Parathyroid adenoma (tissue), 2 donors: ENCODE results near the gene DNAH9.

Experiments used
- H2AFZ ChIP-seq: fragments of 300-600 bp; sonication (generic); one replicate; pipeline ENCODE4 v1.7.0; 2017; ENCODE audit warnings: antibody characterized with exemption, mild to moderate bottlenecking
- H3K27ac ChIP-seq: fragments of 300-600 bp; sonication (generic); one replicate; pipeline ENCODE4 v1.7.0; 2017
- H3K27me3 ChIP-seq: fragments of 300-600 bp; sonication (generic); one replicate; pipeline ENCODE4 v1.7.0; 2017; ENCODE audit warnings: low read length; ENCODE audit not compliant: control insufficient read depth, insufficient read depth
- H3K36me3 ChIP-seq: fragments of 300-600 bp; sonication (generic); one replicate; pipeline ENCODE4 v1.7.0; 2017; ENCODE audit warnings: low read length; ENCODE audit not compliant: control insufficient read depth, insufficient read depth
- H3K4me1 ChIP-seq: fragments of 300-600 bp; sonication (generic); one replicate; pipeline ENCODE4 v1.7.0; 2017; ENCODE audit warnings: control low read depth
- H3K4me2 ChIP-seq: fragments of 300-600 bp; sonication (generic); one replicate; pipeline ENCODE4 v1.7.0; 2017; ENCODE audit warnings: low read length
- H3K4me3 ChIP-seq: fragments of 300-600 bp; sonication (generic); one replicate; pipeline ENCODE4 v1.7.0; 2017; ENCODE audit warnings: low read depth, low read length
- H3K79me2 ChIP-seq: fragments of 300-600 bp; sonication (generic); one replicate; pipeline ENCODE4 v1.7.0; 2017; ENCODE audit warnings: control low read depth
- H3K9ac ChIP-seq: fragments of 300-600 bp; sonication (generic); one replicate; pipeline ENCODE4 v1.7.0; 2017; ENCODE audit warnings: mild to moderate bottlenecking
- H3K9me3 ChIP-seq: fragments of 300-600 bp; sonication (generic); one replicate; pipeline ENCODE4 v1.7.0; 2017; ENCODE audit warnings: low read length; ENCODE audit not compliant: control insufficient read depth
- CTCF ChIP-seq: fragments of 300-600 bp; sonication (generic); IDR thresholded peaks from one replicate; pipeline ENCODE4 v1.7.0; 2017; ENCODE audit warnings: antibody characterized with exemption, mild to moderate bottlenecking
- donor health status: primary hyperparathyroidism.

DNAH9 gene

DNA sequence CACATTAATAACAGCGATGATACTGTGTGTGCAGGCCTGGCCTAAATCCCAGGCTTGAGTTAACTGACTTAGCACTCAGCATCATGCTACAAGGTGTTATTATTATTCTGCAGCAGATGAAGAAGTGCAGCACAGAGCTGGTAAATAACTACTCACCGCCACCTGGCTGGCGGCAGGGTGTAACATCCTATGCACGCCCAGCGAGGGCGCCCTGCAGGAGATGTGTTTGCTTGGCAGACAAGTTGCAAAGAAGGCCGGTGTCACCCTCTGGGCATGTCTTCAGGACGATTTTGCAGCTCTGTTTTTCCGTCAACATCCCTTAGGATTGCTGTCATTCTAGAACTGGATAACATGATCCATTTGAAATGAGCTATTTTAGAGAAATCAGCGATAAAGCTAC, 30.1 kb downstream of the DNAH9 start:
- Histone ChIP-seq H3K36me3 (no peaks in the 10 kb centered on the region), H2AFZ (no peak overlapping the region), H3K4me3 (no peak overlapping the region), H3K9me3 (no peaks in the 10 kb centered on the region), H3K27ac (no peak overlapping the region), H3K4me1 (no peaks in the 10 kb centered on the region), H3K79me2 (no peaks in the 10 kb centered on the region), H3K4me2 (no peak overlapping the region), H3K27me3 (no peaks in the 10 kb centered on the region), H3K9ac (no peak overlapping the region)
- TF ChIP-seq CTCF, result no peak

GRCh38 chr17:11628831-11629230, 30.6 kb downstream of the DNAH9 start:
- H3K4me1 ChIP-seq, result no peaks in the 10 kb centered on the region
- no peaks in the 10 kb centered on the region for H3K27me3 ChIP-seq
- H3K4me3 ChIP-seq, result no peak overlapping the region
- H3K36me3 ChIP-seq, result no peaks in the 10 kb centered on the region
- H3K9ac ChIP-seq, result no peak overlapping the region
- TF ChIP-seq CTCF, result no peak
- H2AFZ ChIP-seq, result no peak overlapping the region
- no peak overlapping the region for H3K27ac ChIP-seq
- no peak overlapping the region for H3K4me2 ChIP-seq
- no peaks in the 10 kb centered on the region for H3K79me2 ChIP-seq
- H3K9me3 ChIP-seq, result no peaks in the 10 kb centered on the region

GRCh38 chr17:11636771-11637170, 38.5 kb downstream of the DNAH9 start:
- no peak overlapping the region for H2AFZ ChIP-seq
- H3K4me2 ChIP-seq, result no peak overlapping the region
- H3K9ac ChIP-seq, result no peak overlapping the region
- no peak overlapping the region for H3K4me3 ChIP-seq
- no peaks in the 10 kb centered on the region for H3K79me2 ChIP-seq
- H3K9me3 ChIP-seq, result no peaks in the 10 kb centered on the region
- no peak overlapping the region for H3K27ac ChIP-seq
- no peaks in the 10 kb centered on the region for H3K4me1 ChIP-seq
- H3K36me3 ChIP-seq, result no peaks in the 10 kb centered on the region
- no peak for TF ChIP-seq CTCF
- H3K27me3 ChIP-seq, result no peaks in the 10 kb centered on the region

DNA sequence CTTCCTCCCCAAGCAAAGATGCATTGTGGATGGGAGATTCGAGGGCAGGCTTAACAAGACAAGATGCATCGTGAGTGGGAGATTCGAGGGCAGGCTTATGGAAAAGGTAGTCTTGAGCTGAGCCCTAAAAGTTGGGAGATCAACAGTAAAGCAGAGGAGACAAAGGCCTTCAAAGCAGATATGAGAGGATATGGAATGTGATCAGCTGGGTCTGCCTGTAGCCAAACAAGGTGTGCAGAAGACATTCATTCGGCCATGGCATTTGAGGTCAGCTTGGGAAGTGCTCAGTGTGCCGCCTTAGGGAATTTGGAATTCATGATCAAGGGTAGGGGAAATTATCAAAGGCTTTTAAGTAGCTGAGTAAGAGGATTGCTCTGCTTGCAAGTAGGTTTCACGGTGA, 39.5 kb downstream of the DNAH9 start:
- H3K9me3 ChIP-seq, result no peaks in the 10 kb centered on the region
- no peak overlapping the region for H3K27ac ChIP-seq
- H3K9ac ChIP-seq, result no peak overlapping the region
- no peaks in the 10 kb centered on the region for H3K4me1 ChIP-seq
- H3K4me3 ChIP-seq, result no peak overlapping the region
- no peak overlapping the region for H3K4me2 ChIP-seq
- H3K27me3 ChIP-seq, result no peaks in the 10 kb centered on the region
- H3K36me3 ChIP-seq, result no peaks in the 10 kb centered on the region
- no peak for TF ChIP-seq CTCF
- no peak overlapping the region for H2AFZ ChIP-seq
- no peaks in the 10 kb centered on the region for H3K79me2 ChIP-seq

DNA sequence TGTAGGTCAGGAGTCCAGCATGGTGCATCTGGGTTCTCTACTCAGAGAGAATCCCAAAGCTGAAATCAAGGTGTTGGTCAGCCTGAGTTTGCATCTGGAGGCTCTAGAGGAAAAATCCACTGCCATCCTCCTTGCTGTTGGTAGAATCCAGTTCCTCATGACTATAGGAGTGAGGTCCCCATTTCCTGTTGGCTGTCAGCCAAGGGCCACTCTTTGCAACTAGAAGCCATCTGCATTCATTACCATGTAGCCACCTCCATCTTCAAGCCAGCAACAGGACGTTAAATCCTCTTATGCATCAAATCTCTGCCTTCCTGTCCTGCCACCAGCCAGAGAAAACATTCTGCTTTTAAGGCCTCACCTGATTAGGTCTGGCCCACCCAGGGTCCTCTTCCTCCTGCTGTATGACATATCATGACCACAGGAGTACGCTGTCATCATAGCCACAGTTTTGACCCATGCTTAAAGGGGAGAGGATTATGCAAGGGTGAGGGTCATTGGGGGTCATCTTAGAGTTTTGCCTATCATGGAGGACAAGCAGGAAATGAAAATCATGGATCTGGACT, 40.5 kb downstream of the DNAH9 start:
- Histone ChIP-seq H3K4me3 (no peak overlapping the region), H2AFZ (no peak overlapping the region), H3K4me1 (peaks cover under 1% of the 10 kb centered on the region), H3K79me2 (no peaks in the 10 kb centered on the region), H3K27me3 (no peaks in the 10 kb centered on the region), H3K9me3 (no peaks in the 10 kb centered on the region), H3K36me3 (no peaks in the 10 kb centered on the region), H3K27ac (no peak overlapping the region), H3K9ac (no peak overlapping the region), H3K4me2 (no peak overlapping the region)
- TF ChIP-seq CTCF, result no peak
